Head of caudate nucleus (tissue), 42 donors: ENCODE measurements around the gene SLC12A7.
"Not testable (repeated sequence)": the region's sequence is repeated elsewhere in the genome, so short reads cannot be mapped to it uniquely, and the experiment has no call there.

Source experiments
- DNase-seq, 42 donors: peaks; one replicate each; pipeline versions ENCODE4 v3.0.0 to v3.0.0-alpha.2; 2020 to 2021; ENCODE audit warnings: mixed read lengths in 7 of 42
- intact Hi-C: fragments of 100-400 bp; cut with DNase I; formaldehyde crosslinking; loops from one replicate; pipeline ENCODE4 v1.15.0; 2022

The SLC12A7 gene

GRCh38 chr5:1010181-1010510, 101.7 kb downstream of the SLC12A7 start:
- peak in 10 of 42 donors; percentile 1 to 23 (median 2) for DNase-seq
- intact Hi-C loops = no loop called here

- DNase-seq = peak in 22 of 42 donors; percentile 0 to 29 (median 4)
- intact Hi-C loops = no loop called here
Observed at GRCh38 chr5:1009359-1010180, 102.3 kb downstream of the SLC12A7 start.

GRCh38 chr5:1008451-1009358, 103.2 kb downstream of the SLC12A7 start, which contains the start of gene NKD2:
Gene NKD2, plus strand, starts transcription at chr5:1008802. Its CDS starts 256 bp downstream, at chr5:1009058.
- intact Hi-C loops = no loop called here
- DNase-seq = peak in 30 of 42 donors; percentile 0 to 44 (median 10)

GRCh38 chr5:1007681-1008450, 104.0 kb downstream of the SLC12A7 start:
- DNase-seq = peak in 25 of 42 donors; percentile 1 to 37 (median 7)
- intact Hi-C loops = no loop called here

GRCh38 chr5:1007221-1007680, 104.6 kb downstream of the SLC12A7 start:
- DNase-seq = peak in 18 of 42 donors; percentile 1 to 32 (median 6)
- intact Hi-C loops = no loop called here

- intact Hi-C loops = no loop called here
- peak in 16 of 42 donors; percentile 0 to 31 (median 4) for DNase-seq
Observed at GRCh38 chr5:1006656-1007071, 105.2 kb downstream of the SLC12A7 start.

GRCh38 chr5:1005904-1006655, 105.8 kb downstream of the SLC12A7 start:
- intact Hi-C loops = no loop called here
- peak in 24 of 42 donors; percentile 0 to 34 (median 8) for DNase-seq

GRCh38 chr5:1005249-1005851, 106.5 kb downstream of the SLC12A7 start:
- peak in 21 of 42 donors; percentile 0 to 24 (median 8) for DNase-seq
- intact Hi-C loops = no loop called here

GRCh38 chr5:1004461-1005248, 107.2 kb downstream of the SLC12A7 start:
- peak in 35 of 42 donors; percentile 13 to 75 (median 44) for DNase-seq
- intact Hi-C loops = no loop called here

- intact Hi-C loops = no loop called here
- DNase-seq = peak in 24 of 42 donors; percentile 0 to 43 (median 8)
Observed at GRCh38 chr5:1003296-1003937, 108.4 kb downstream of the SLC12A7 start.

GRCh38 chr5:1002836-1003235, 109.0 kb downstream of the SLC12A7 start:
- intact Hi-C loops = no loop called here
- peak in 22 of 42 donors; percentile 2 to 41 (median 9) for DNase-seq

- intact Hi-C loops = no loop called here
- DNase-seq = peak in 5 of 42 donors; percentile 1 to 35 (median 1)
Observed at GRCh38 chr5:1002271-1002546, 109.7 kb downstream of the SLC12A7 start.

- peak in 28 of 42 donors; percentile 0 to 42 (median 9) for DNase-seq
- intact Hi-C loops = no loop called here
Observed at GRCh38 chr5:1001406-1002270, 110.2 kb downstream of the SLC12A7 start.

GRCh38 chr5:1000831-1001230, 111.0 kb downstream of the SLC12A7 start:
- DNase-seq = peak in 17 of 42 donors; percentile 0 to 25 (median 5)
- intact Hi-C loops = not testable (repeated sequence)
